Measurements from ENCODE around the gene B4GALNT2. TPM values are rescaled to one million over a fixed set of nuclear protein-coding genes. Genes with fewer than 3 reads are reported as not detected.

Gene B4GALNT2
- polyA plus RNA-seq, 3 donors, result not detected

- Histone ChIP-seq H3K4me3 (replicated peaks in 1 of 3; ENCODE audit: low read depth in 2 of 3, low read length in 3 of 3) (no peak overlapping the region), H3K36me3 (replicated peaks in 1 of 2; ENCODE audit: control insufficient read depth in 1 of 2, insufficient read depth in 2 of 2, low read length in 2 of 2) (no peaks in the 10 kb centered on the region), H3K4me2 (replicated peaks; ENCODE audit: extremely low read depth, low read length, poor library complexity, severe bottlenecking) (no peak overlapping the region), H3K27me3 (ENCODE audit: control insufficient read depth in 2 of 2, insufficient read depth in 2 of 2, low read length in 2 of 2) (peaks cover 3 to 5% of the 10 kb centered on the region in 2 donors), H3K79me2 (ENCODE audit: insufficient read depth, low read length) (no peaks in the 10 kb centered on the region), H3K4me1 (ENCODE audit: control insufficient read depth in 1 of 2, insufficient read depth in 2 of 2, low read length in 2 of 2) (no peaks in the 10 kb centered on the region), H3K9ac (ENCODE audit: insufficient read depth, low read length, poor library complexity, severe bottlenecking) (no peak overlapping the region), H4K20me1 (ENCODE audit: insufficient read depth, low read length) (no peaks in the 10 kb centered on the region), H3K27ac (ENCODE audit: low read depth in 1 of 2, low read length in 2 of 2) (no peak overlapping the region), H3K9me3 (replicated peaks in 1 of 2; ENCODE audit: control insufficient read depth in 1 of 2, insufficient read depth in 1 of 2, low read length in 2 of 2) (no peaks in the 10 kb centered on the region), H2AFZ (ENCODE audit: insufficient read depth, low read depth, low read length, poor library complexity, severe bottlenecking) (no peak overlapping the region)
- Mint-ChIP-seq H3K9me3 (peaks cover 0 to 14% (median 5%) of the 10 kb centered on the region in 7 donors), H3K27ac (no peak overlapping the region), H3K27me3 (ENCODE audit: low read depth in 3 of 3) (peaks cover 12 to 30% (median 14%) of the 10 kb centered on the region in 3 donors), H3K36me3 (no peaks in the 10 kb centered on the region), H3K4me1 (no peaks in the 10 kb centered on the region), H3K4me3 (no peak overlapping the region)
- TF ChIP-seq CTCF (IDR thresholded peaks at IDR 0.05), result no peak
- DNase-seq, result no peak
- intact Hi-C loops (cut with micrococcal nuclease), result no loop called here
These were observed 45.9 kb upstream of the B4GALNT2 start for GRCh38 chr17:49086649-49087048.

- H3K4me1 ChIP-seq (ENCODE audit: control insufficient read depth in 1 of 2, insufficient read depth in 2 of 2, low read length in 2 of 2), result no peaks in the 10 kb centered on the region
- TF ChIP-seq CTCF (IDR thresholded peaks at IDR 0.05), result no peak
- H3K4me3 Mint-ChIP-seq, result no peak overlapping the region
These were observed 43.5 kb upstream of the B4GALNT2 start for GRCh38 chr17:49089094-49089493.

More at GRCh38 chr17:49089094-49089493, 43.5 kb upstream of the B4GALNT2 start:
- Mint-ChIP-seq H3K9me3 (peaks cover 0 to 14% (median 5%) of the 10 kb centered on the region in 7 donors), H3K36me3 (no peaks in the 10 kb centered on the region), H3K4me1 (no peaks in the 10 kb centered on the region), H3K27me3 (ENCODE audit: low read depth in 3 of 3) (peaks cover 6 to 17% (median 11%) of the 10 kb centered on the region in 3 donors), H3K27ac (no peak overlapping the region)
- WGBS (ENCODE audit: insufficient coverage), result 100% methylated on average over 2 of the region's 7 CpGs
- peaks cover 0 to 2% of the 10 kb centered on the region in 2 donors for H3K27me3 ChIP-seq (ENCODE audit: control insufficient read depth in 2 of 2, insufficient read depth in 2 of 2, low read length in 2 of 2)
- no peak overlapping the region for H3K27ac ChIP-seq (ENCODE audit: low read depth in 1 of 2, low read length in 2 of 2)
- no peaks in the 10 kb centered on the region for H3K9me3 ChIP-seq (replicated peaks in 1 of 2; ENCODE audit: control insufficient read depth in 1 of 2, insufficient read depth in 1 of 2, low read length in 2 of 2)
- H3K9ac ChIP-seq (ENCODE audit: insufficient read depth, low read length, poor library complexity, severe bottlenecking), result no peak overlapping the region
- H4K20me1 ChIP-seq (ENCODE audit: insufficient read depth, low read length), result no peaks in the 10 kb centered on the region
- H3K79me2 ChIP-seq (ENCODE audit: insufficient read depth, low read length), result no peaks in the 10 kb centered on the region
- intact Hi-C loops (cut with micrococcal nuclease), result no loop called here
- no peak overlapping the region for H2AFZ ChIP-seq (ENCODE audit: insufficient read depth, low read depth, low read length, poor library complexity, severe bottlenecking)
- H3K4me2 ChIP-seq (replicated peaks; ENCODE audit: extremely low read depth, low read length, poor library complexity, severe bottlenecking), result no peak overlapping the region
- H3K36me3 ChIP-seq (replicated peaks in 1 of 2; ENCODE audit: control insufficient read depth in 1 of 2, insufficient read depth in 2 of 2, low read length in 2 of 2), result no peaks in the 10 kb centered on the region
- no peak overlapping the region for H3K4me3 ChIP-seq (replicated peaks in 1 of 3; ENCODE audit: low read depth in 2 of 3, low read length in 3 of 3)
- DNase-seq, result no peak
